ENCODE results near the gene OPTN.

- TF ChIP-seq CTCF (IDR thresholded peaks at IDR 0.05) (no peak), POLR2A (IDR thresholded peaks at IDR 0.05) (no peak)
Observed at GRCh38 chr10:13053794-13054462, 46.0 kb upstream of the OPTN start.
